HepG2 (cell line): Measurements from ENCODE around the gene CBX2. TPM values are rescaled to one million over a fixed set of nuclear protein-coding genes. Genes with fewer than 3 reads are reported as not detected.

Experiments used
- ARID4A ChIP-seq: sonication (generic); formaldehyde crosslinking; IDR thresholded peaks from 2 replicates; pipeline ENCODE4 v1.5.0; 2020; ENCODE audit warnings: mild to moderate bottlenecking, missing genetic modification reagents, borderline replicate concordance
- CHD4 ChIP-seq: fragments of 200-600 bp; sonication (generic); IDR thresholded peaks from 2 replicates; pipeline ENCODE4 v1.7.0; 2017; ENCODE audit warnings: mild to moderate bottlenecking, low read length, borderline replicate concordance
- PLSCR1 ChIP-seq: sonication (generic); formaldehyde crosslinking; IDR thresholded peaks from 2 replicates; pipeline ENCODE4 v1.5.0; 2020; ENCODE audit warnings: missing genetic modification reagents, mild to moderate bottlenecking, borderline replicate concordance
- PPARG ChIP-seq: conservative IDR thresholded peaks from 2 replicates; pipeline ENCODE4 v1.6.1; 2016; ENCODE audit warnings: missing biosample characterization, missing genetic modification reagents
- PRMT3 ChIP-seq: sonication (generic); formaldehyde crosslinking; IDR thresholded peaks from 2 replicates; pipeline ENCODE4 v1.8.1; 2022; ENCODE audit warnings: low read depth, mild to moderate bottlenecking, moderate library complexity, missing genetic modification reagents, borderline replicate concordance
- RERE ChIP-seq: IDR thresholded peaks from 2 replicates; pipeline ENCODE4 v1.6.1; 2016; ENCODE audit warnings: low read depth, missing genetic modification reagents, missing compliant biosample characterization
- RXRA ChIP-seq: sonication (generic); formaldehyde crosslinking; IDR thresholded peaks from 2 replicates; pipeline ENCODE4 v1.5.1; 2020; ENCODE audit warnings: missing genetic modification reagents
- ZFP82 ChIP-seq: sonication (generic); formaldehyde crosslinking; IDR thresholded peaks from 2 replicates; pipeline ENCODE4 v1.5.1; 2020; ENCODE audit warnings: mild to moderate bottlenecking, missing genetic modification reagents, borderline replicate concordance
- ZMYM2 ChIP-seq: sonication (generic); formaldehyde crosslinking; IDR thresholded peaks from 2 replicates; pipeline ENCODE4 v1.8.0; 2022; ENCODE audit warnings: mild to moderate bottlenecking, missing genetic modification reagents
- ZNF235 ChIP-seq: sonication (generic); formaldehyde crosslinking; IDR thresholded peaks from 2 replicates; pipeline ENCODE4 v1.8.1; 2023; ENCODE audit warnings: mild to moderate bottlenecking, missing genetic modification reagents, borderline replicate concordance
- ZNF530 ChIP-seq: sonication (generic); formaldehyde crosslinking; IDR thresholded peaks from 2 replicates; pipeline ENCODE4 v1.5.0; 2020; ENCODE audit warnings: low read depth, mild to moderate bottlenecking, missing genetic modification reagents
- ZNF574 ChIP-seq: sonication (generic); formaldehyde crosslinking; IDR thresholded peaks from 2 replicates; pipeline ENCODE4 v1.4.0; 2020; ENCODE audit warnings: missing genetic modification reagents
- ZNF792 ChIP-seq: IDR thresholded peaks from 2 replicates; pipeline ENCODE4 v1.6.1; 2016
- ZSCAN29 ChIP-seq: sonication (generic); formaldehyde crosslinking; conservative IDR thresholded peaks from 2 replicates; pipeline ENCODE4 v1.4.0; 2020; ENCODE audit warnings: mild to moderate bottlenecking, missing genetic modification reagents
- polyA plus RNA-seq, 8 experiments: library from polyadenylated mRNA; depleted of rRNA in 3 of 8; stranded (reverse) in 7 of 8; unstranded in 1 of 8; fragments of >200 nt; fragmentation: Illumina TruSeq in 4 of 8; extraction: Trizol in 4 of 8; gene quantifications; 2 replicates each; pipeline versions ENCODE4 v1.2.1 to v1.2.3, GENCODE V29; 2011 to 2016; ENCODE audit warnings: low read depth in 4 of 8, missing spikeins in 1 of 8, mixed read lengths in 1 of 8; ENCODE audit not compliant: insufficient read depth in 1 of 8
- total RNA-seq, 5 experiments: library from RNA; depleted of rRNA; stranded (reverse); fragments of >200 nt; fragmentation: Illumina TruSeq; extraction: Trizol; gene quantifications; 2 replicates each; pipeline ENCODE4 v1.2.3, GENCODE V29; 2016; ENCODE audit warnings: low read depth in 1 of 5

The CBX2 gene
- total and polyA plus RNA-seq, 2 of the 13 experiments (the other 11 are each of a cell fraction or from before 2014, with no cell fraction given) = 14.5 to 31.1 TPM

DNA sequence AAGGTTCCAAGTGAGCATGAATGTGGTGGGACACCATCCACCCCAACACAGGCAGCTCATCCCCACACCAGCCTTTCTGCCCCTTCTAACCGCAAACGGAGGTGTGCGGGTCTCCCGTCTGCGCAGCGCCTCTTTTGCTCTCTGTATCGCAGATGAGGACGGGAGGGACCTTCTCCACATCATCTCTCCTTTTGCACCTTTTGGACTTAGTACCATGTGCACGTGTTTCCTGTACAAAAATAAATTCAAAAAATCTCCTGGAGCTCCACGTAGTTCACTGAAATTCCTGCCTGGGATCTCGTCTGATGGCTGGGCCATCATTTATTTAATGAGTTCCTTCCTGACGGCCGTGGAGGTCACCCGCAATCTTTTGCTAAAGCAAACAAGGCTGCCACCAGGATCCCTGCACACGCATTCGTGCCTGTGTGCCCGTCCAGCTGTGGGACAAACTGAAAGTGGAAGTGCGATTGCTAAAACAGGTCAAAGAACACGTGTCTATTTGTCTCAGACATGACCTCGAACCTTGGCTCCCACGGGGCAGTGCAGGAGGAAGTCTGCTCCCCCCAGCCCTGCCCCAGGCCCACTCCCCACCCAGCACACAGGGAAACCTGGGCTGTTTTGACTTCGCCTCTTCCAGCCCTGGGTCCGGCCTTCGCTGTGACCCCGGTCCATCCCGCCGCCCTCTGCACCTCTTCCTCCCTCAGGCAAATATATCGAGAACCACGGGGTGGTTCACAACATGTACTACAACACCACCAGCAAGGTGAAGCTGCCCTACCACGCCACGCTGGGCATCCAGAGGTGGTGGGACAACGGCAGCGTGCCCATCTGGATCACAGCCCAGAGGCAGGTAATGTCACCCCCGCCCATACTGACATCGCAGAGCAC lies 44.9 kb upstream of the CBX2 start (continued):
- peak; percentile 81 for TF ChIP-seq PPARG (CRISPR knock-in tag)
- no peak for TF ChIP-seq ZFP82
- TF ChIP-seq ZNF530 (CRISPR knock-in tag) = no peak
- TF ChIP-seq ZMYM2 (CRISPR knock-in tag) = no peak
- TF ChIP-seq PRMT3 (CRISPR knock-in tag) = no peak
- peak; percentile 74 for TF ChIP-seq ARID4A (CRISPR knock-in tag)
- no peak for TF ChIP-seq CHD4
- TF ChIP-seq ZNF574 (CRISPR knock-in tag) = peak; percentile 53
- no peak for TF ChIP-seq PLSCR1 (CRISPR knock-in tag)
- TF ChIP-seq ZSCAN29 (CRISPR knock-in tag) = no peak
- TF ChIP-seq RXRA = peak; percentile 69
- no peak for TF ChIP-seq ZNF235 (CRISPR knock-in tag)
- no peak; the same call in 1 of the 2 replicates for TF ChIP-seq ZNF792 (CRISPR knock-in tag)
- no peak for TF ChIP-seq RERE (CRISPR knock-in tag)
